RWPE2 (cell line): ENCODE data around the gene NVL.

Experiments used
- ATAC-seq: fragments of 200-7000 bp; cut with Tn5 transposase; 3 replicates; pipeline ENCODE4 v1.9.1; 2021; ENCODE audit warnings: low read depth
- DNase-seq: peaks from one replicate; pipeline ENCODE4 v3.0.0-alpha.2; 2020; ENCODE audit warnings: low spot score
- H3K27ac ChIP-seq: fragments of 450-650 bp; 2 replicates; pipeline ENCODE4 v1.5.1; 2017; ENCODE audit warnings: mild to moderate bottlenecking; ENCODE audit not compliant: poor library complexity, severe bottlenecking
- H3K27me3 ChIP-seq: fragments of 250-450 bp; sonication (Bioruptor Pico); 2 replicates; pipeline ENCODE4 v1.5.1; 2021; ENCODE audit warnings: mild to moderate bottlenecking, moderate library complexity; ENCODE audit not compliant: insufficient read depth, poor library complexity, severe bottlenecking
- H3K36me3 ChIP-seq: fragments of 250-450 bp; sonication (Bioruptor Pico); 2 replicates; pipeline ENCODE4 v1.5.1; 2020; ENCODE audit warnings: low read depth, mild to moderate bottlenecking, moderate library complexity
- H3K4me1 ChIP-seq: fragments of 250-450 bp; sonication (Bioruptor Pico); 2 replicates; pipeline ENCODE4 v1.5.1; 2021; ENCODE audit warnings: mild to moderate bottlenecking, moderate library complexity; ENCODE audit not compliant: insufficient read depth, poor library complexity, severe bottlenecking
- H3K4me3 ChIP-seq: fragments of 250-450 bp; sonication (Bioruptor Pico); 2 replicates; pipeline ENCODE4 v1.5.1; 2021; ENCODE audit warnings: mild to moderate bottlenecking, moderate library complexity; ENCODE audit not compliant: severe bottlenecking
- H3K9me3 ChIP-seq: fragments of 250-450 bp; sonication (Bioruptor Pico); 2 replicates; pipeline ENCODE4 v1.5.1; 2021; ENCODE audit warnings: mild to moderate bottlenecking, moderate library complexity; ENCODE audit not compliant: severe bottlenecking
- TF ChIP-seq, protein P1 (sequence below): fragments of 450-650 bp; IDR thresholded peaks from one replicate; pipeline ENCODE4 v1.5.1; 2017; ENCODE audit warnings: mild to moderate bottlenecking, moderate library complexity; ENCODE audit not compliant: poor library complexity, severe bottlenecking

The NVL gene

GRCh38 chr1:224298346-224299330, 31.3 kb downstream of the NVL start:
- Histone ChIP-seq H3K27ac (no peak overlapping the region), H3K27me3 (no peaks in the 10 kb centered on the region), H3K4me3 (no peak overlapping the region), H3K36me3 (peaks cover 27% of the 10 kb centered on the region), H3K9me3 (no peaks in the 10 kb centered on the region), H3K4me1 (peaks cover 3% of the 10 kb centered on the region)
- ATAC-seq (no peak), DNase-seq (no peak)
- TF ChIP-seq, protein P1, sequence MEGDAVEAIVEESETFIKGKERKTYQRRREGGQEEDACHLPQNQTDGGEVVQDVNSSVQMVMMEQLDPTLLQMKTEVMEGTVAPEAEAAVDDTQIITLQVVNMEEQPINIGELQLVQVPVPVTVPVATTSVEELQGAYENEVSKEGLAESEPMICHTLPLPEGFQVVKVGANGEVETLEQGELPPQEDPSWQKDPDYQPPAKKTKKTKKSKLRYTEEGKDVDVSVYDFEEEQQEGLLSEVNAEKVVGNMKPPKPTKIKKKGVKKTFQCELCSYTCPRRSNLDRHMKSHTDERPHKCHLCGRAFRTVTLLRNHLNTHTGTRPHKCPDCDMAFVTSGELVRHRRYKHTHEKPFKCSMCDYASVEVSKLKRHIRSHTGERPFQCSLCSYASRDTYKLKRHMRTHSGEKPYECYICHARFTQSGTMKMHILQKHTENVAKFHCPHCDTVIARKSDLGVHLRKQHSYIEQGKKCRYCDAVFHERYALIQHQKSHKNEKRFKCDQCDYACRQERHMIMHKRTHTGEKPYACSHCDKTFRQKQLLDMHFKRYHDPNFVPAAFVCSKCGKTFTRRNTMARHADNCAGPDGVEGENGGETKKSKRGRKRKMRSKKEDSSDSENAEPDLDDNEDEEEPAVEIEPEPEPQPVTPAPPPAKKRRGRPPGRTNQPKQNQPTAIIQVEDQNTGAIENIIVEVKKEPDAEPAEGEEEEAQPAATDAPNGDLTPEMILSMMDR, result no peak

DNA sequence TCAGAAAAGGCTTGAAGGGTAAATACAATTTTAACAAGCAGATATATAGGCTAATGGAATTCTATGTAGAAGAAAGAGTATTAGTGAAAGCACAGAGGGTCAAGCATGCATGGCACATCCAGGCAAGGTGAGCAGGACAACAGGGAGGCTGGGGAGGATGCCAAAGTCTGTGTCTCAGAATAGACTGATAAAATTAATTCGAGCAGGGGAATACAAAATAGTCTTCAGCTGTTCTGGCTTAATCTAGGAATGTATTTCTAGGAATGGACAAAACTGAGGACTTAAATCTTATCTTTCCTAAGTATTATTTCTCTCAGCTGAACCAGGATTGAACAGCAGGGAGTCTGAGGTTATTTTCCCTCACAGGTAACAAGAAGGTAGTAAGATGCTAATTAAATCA, 35.2 kb downstream of the NVL start:
- DNase-seq (no peak), ATAC-seq (no peak)
- Histone ChIP-seq H3K4me1 (no peaks in the 10 kb centered on the region), H3K27ac (no peak overlapping the region), H3K9me3 (no peaks in the 10 kb centered on the region), H3K4me3 (no peak overlapping the region), H3K36me3 (peaks cover 22% of the 10 kb centered on the region), H3K27me3 (no peaks in the 10 kb centered on the region)
- TF ChIP-seq, protein P1, result no peak

GRCh38 chr1:224292419-224292818, 37.6 kb downstream of the NVL start:
- Histone ChIP-seq H3K4me3 (no peak overlapping the region), H3K9me3 (no peaks in the 10 kb centered on the region), H3K27ac (no peak overlapping the region), H3K4me1 (no peaks in the 10 kb centered on the region), H3K27me3 (no peaks in the 10 kb centered on the region), H3K36me3 (peaks cover 15% of the 10 kb centered on the region)
- TF ChIP-seq, protein P1, result no peak
- ATAC-seq (no peak), DNase-seq (no peak)

GRCh38 chr1:224289396-224289795, 40.6 kb downstream of the NVL start:
- no peaks in the 10 kb centered on the region for H3K4me1 ChIP-seq
- H3K36me3 ChIP-seq, result peaks cover 11% of the 10 kb centered on the region
- TF ChIP-seq, protein P1, result no peak
- no peak overlapping the region for H3K27ac ChIP-seq
- H3K4me3 ChIP-seq, result no peak overlapping the region
- no peak for ATAC-seq
- H3K27me3 ChIP-seq, result no peaks in the 10 kb centered on the region
- DNase-seq, result no peak
- H3K9me3 ChIP-seq, result no peaks in the 10 kb centered on the region

DNA sequence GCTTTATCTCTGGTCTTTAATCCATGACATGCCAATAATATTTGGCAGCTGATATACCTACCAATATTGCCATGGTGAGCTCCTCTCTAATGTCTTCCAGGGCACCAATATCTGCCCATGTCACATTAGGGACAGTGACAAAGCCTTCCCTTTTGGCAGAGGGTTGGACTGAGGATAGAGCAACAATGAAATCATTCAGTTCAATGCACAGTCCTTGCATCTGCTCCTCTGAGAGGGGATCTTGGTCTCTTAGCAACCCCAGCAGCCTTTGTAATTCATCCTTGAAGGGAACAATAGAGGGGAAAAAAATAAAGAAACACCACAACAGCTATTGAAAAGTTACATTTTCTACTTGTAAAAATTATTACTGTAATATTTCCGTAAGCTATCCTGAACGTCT, 42.3 kb downstream of the NVL start:
- Histone ChIP-seq H3K9me3 (no peaks in the 10 kb centered on the region), H3K36me3 (peaks cover 3% of the 10 kb centered on the region; the same call in 1 of the 2 replicates), H3K27ac (no peak overlapping the region), H3K27me3 (no peaks in the 10 kb centered on the region), H3K4me1 (no peaks in the 10 kb centered on the region), H3K4me3 (no peak overlapping the region)
- TF ChIP-seq, protein P1, result no peak
- ATAC-seq, result no peak
- no peak for DNase-seq
